AG08396 (cell line): Measurements from ENCODE around the gene TMEM88.
"Not testable (repeated sequence)": the region's sequence is repeated elsewhere in the genome, so short reads cannot be mapped to it uniquely, and the experiment has no call there.

ENCODE experiments used
- DNase-seq: peaks from one replicate; pipeline ENCODE4 v3.0.0; 2012; ENCODE audit warnings: low spot score, mixed read lengths

Gene TMEM88

DNA sequence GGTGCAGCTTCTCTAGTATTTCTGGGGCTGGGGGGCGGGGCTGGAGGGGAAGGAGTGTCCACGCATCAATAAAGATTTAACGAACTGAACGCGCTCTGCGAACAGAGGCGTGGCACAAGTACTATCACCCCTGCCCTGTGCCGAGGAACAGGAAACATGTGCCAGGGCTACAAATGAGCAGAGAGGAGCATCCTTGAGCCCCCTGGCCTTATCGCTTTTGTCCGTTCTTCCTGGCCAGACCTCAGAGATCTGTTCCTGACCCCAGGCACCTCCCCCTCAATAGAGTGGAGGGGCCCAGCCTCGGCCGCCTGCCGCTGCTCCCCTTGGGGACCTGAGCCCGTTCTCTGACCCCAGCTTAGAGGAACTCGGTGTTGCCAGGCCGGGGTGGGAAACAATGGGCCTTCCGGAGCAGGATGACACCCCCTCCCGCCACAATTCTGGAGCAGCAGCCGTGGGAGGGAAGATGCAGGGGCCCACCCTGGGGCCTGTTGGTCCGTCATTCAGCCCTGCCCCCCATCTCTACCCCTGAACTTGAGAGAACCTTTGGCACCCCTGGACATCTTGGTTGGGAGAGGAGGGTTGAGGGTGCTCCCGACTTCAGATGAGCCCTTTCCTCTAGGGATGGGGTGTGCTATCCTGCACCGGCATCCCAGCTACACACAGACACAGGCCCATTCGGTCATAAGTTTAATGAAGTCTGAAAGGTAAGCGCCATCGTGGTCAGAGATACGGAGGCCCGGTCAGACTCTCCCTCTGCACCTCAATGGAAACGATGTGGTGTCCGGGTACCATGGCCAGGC lies 1.3 kb downstream of the TMEM88 start:
- DNase-seq, result no peak

DNA sequence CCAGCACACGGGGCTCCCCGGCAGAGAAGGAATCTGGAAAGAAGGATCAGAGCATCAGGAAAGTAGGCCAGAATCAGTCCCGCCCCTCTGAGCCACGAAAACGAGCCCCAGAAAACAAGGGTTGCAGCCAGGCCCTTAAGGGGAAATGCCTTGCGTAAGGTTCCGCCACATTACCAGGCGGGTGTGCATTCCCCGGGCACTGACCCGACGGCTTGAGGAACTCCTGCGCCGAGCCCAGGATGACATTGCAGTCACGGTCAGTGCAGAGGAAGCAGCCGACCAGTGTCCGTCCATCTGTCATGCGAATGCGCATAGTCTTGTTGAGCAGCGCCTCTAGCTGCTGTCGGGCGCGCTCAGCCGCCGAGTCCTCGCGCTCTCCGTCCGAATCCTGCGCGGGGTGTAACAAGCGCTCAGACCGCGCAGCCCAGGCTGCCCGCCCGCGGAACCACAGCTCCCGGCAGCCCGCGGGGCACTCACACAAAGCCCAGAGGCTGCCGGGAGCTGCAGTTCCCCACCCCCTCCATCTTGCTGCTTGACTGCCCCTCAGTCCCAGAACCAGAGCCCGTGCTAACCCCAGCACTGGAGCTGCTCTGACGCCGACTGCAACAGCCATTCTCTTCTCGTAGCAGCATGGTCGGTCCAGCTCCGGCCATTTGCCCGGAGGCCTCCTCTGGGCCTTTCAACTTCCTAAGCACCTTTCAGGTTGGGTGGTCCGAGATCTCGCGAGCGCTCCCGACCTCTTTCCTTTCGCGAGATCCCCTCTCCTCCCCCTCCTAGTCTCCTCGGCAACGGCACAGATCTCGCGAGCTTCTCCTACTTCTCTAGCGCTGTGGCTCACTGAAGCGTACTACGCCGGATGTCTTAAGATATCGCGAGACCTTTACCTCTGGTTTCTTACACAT lies 2.2 kb downstream of the TMEM88 start, which contains the start of gene NAA38:
Gene NAA38 (minus strand): TSS at position 749 of the 902 bp plus-strand sequence. CDS start 96 bp downstream, at position 653.
- DNase-seq, result peak; percentile 95

DNA sequence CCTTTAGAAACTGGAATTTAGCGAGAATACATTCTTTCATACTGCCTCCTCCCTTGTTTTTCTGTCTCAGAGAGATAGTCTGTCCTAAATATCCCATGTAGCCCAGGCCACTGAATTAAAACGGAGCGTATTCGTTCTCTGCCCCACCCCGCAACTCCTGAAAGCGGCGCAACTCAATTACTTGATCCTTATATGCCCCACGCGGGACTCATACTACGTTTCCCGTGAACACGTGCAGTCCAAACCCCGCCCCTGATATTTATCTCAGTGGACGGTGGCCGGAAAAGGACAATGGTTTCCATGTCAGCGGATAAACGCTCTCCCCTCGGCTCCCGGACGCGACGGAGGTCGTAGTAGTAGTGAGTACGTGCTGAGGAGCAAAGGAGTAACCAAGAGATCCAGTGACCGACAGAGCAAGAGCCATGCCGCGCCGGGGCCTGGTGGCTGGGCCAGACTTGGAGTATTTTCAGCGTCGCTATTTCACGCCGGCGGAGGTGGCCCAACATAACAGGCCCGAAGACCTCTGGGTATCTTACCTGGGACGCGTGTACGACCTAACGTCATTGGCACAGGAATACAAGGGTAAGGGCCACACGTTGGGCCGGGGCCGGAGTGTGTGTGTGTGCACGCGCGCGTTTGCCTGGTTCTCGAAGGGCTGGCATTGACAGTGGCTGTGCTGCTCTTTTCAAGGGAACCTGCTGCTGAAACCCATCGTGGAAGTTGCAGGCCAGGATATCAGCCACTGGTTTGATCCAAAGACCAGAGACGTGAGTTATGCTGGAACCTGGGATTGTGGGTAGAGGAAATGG lies 3.1 kb downstream of the TMEM88 start, which contains the start of gene CYB5D1:
Gene CYB5D1 (plus strand): TSS at position 291 of the 809 bp plus-strand sequence. CDS start 132 bp downstream, at position 423.
- peak; percentile 80 for DNase-seq

DNA sequence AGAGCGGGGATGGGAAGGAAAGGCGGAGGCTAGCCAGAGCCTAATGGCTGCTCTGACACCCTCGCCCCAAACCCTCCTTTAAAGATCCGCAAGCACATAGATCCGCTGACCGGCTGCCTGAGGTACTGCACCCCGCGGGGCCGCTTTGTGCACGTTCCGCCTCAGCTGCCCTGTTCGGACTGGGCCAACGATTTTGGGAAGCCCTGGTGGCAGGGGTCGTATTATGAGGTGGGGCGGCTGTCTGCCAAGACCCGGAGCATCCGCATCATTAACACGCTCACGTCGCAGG lies 3.6 kb downstream of the TMEM88 start:
- DNase-seq, result peak; percentile 57

DNA sequence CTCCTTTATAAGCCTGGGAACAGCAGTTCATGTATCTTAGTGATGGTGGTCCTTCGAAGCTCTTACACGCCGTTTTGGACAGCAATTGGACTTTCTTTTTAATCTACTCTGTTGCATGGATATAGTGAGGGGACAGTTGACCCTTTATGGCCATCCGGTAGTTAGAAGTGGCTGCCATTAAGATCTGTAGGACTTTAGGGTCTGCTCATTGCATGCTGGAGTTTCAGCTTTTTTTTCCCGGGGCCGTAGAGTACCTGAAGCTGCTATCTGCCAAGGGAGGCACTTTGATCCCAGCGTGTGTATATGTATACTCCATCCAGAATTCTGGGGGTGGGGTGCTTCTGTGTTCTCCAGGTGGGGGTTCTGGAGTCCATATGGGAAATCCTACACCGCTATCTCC lies 4.2 kb downstream of the TMEM88 start:
- no peak for DNase-seq

DNA sequence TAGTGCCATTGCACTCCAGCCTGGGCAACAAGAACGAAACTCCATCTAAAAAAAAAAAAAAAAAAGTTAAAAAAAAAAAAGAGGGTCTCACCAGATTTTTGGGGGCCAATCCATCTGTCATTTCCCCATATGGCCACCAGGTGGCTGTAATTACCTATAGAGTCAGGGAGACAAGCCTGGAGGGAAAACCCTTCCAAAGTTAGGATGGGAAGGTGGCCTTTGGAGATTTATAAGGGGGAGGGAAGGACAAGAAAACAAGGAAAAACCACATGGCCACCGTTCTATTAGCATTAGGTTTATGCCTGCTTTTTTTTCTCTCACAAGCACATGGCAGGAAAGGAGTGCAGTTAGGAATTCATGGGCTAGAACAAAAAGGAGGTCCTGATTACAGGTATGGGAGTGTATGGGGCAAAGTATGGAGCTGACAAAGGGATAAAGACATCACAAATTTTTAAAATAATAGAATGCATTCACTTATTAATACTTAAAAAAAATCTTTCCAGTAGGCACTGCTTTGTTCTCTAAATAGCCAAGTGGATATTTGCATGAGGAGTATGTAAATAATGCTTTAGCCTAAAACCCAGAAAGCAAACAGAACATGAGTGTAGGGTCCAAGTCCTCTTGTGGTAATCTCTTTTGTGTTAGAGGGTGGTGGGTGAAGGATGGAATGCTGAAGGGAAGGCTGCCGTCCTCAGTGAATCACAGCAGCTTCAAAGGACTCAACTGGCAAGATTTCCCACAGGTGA lies 8.0 kb downstream of the TMEM88 start:
- no peak for DNase-seq

DNA sequence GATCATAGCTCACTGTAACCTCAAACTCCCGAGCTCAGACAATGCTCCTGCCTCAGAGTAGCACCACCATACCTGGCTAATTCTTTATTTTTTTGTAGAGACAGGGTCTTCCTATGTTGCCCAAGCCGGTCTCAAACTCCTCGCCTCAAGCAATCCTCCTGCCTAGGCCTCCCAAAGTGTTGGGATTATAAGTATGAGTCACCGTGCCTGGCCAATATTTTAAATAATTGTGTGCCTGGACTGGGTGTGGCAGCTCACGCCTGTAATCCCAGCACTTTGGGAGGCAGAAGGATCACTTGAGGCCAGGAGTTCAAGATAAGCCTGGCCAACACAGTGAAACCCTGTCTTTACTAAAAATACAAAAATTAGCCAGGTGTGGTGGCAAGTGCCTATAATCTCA lies 9.5 kb downstream of the TMEM88 start:
- not testable (repeated sequence) for DNase-seq

DNA sequence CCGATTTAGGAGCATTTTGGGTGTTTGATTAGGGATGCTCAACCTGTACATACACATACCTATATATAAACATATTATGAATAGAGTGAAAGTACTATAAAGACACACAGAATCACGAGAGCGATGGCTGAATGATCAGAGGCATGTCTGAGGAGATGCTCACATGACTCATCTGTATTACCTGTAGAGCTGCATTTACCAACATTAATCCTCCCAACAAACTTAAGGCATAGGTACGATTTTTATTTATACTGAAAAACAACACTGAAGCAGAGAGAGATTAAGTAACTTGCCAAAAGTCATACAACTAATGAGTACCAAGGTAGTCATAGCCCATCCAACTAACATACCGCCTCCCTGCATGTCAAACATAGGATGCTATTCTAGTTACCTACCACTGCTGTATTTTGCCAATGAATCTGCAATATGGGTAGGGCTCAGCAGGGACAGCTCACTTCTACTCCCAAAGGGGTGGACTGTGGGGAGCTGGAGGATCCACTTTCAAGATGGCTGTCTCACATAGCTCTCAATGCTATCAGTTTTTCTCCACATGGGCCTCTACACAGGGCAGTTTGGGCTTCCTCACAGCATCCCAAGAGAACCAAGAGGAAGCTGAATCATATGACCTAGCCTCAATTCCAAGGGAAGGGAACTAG lies 10.3 kb downstream of the TMEM88 start:
- DNase-seq, result no peak

DNA sequence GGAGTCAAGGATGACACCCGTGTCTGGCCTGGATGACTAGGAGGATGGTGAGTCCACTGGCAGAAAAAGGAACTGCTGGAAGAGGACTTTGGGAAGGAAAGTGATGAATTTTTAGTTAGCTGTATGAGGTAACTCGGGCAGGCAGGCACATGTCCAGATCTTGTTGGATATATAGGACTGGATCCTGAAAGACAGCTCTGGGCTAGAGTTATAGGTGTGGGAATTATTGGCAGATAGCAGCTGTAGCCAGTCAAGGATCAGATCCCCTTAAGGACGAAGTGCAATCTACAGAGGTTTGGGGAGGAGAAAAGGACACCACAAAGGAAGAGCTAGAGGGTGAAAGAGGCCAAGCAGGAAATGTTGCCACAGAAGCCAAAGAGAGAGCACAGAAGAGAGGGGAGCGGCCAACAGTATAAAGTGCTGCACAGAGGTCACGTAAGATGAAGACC lies 13.0 kb downstream of the TMEM88 start:
- no peak for DNase-seq

DNA sequence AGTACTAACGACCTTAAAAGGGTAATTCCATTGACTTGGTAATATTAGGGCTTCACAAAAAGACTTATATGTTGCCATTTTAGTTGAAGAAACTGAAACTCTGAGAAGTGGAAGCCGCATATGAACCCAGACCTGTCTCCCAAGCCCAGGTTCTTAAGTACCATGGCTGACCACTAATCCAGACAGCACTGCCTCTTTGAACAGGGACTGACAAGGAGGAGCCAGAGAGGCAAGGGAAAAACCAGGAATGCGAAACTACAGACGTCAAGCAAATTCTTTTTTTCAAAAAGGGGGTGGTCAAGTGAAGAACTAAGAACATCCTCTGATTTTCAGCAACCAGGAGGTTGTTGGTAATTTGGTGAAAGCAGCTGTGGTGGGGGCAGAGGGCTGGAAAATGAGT lies 18.2 kb downstream of the TMEM88 start:
- no peak for DNase-seq

DNA sequence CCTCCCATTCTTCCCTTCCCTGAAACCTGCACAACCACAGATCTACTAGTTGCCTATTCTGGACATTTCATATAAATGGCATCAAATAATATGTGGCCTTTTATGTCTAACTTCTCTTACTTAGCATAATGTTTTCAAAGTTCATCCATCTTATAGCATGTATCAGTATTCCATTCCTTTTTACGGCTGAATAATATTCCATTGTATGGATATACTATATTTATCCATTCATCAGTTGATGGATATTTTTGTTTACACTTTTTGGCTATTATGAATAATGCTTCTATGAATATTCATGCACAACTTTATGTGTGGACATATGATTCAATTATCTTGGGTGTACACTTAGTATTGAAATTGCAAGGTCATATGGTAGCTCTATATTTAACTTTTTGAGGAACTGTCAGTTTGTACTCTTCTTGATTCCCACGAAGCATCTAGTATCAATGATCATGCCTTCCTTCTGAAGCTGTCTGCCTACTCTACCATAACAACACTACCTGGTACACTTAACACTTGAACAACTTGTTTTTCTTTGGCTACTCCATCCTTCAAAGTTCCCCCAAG lies 21.0 kb downstream of the TMEM88 start:
- no peak for DNase-seq

DNA sequence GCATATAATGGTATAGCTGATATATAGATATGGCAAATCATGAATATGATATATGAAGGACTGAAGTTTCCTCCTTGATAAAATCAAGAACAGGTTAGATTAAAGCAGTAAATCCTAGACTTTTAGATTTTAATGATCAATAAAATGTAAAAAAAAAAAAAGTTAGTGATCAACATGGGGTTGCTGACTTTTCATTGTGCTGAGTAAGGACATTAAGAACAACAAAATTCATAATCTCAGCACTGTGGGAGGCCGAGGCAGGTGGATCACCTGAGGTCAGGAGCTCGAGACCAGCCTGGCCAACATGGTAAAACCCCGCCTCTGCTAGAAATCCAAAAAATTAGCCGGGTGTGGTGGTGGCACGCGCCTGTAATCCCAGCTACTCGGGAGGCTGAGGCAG lies 23.4 kb downstream of the TMEM88 start:
- DNase-seq, result no peak

DNA sequence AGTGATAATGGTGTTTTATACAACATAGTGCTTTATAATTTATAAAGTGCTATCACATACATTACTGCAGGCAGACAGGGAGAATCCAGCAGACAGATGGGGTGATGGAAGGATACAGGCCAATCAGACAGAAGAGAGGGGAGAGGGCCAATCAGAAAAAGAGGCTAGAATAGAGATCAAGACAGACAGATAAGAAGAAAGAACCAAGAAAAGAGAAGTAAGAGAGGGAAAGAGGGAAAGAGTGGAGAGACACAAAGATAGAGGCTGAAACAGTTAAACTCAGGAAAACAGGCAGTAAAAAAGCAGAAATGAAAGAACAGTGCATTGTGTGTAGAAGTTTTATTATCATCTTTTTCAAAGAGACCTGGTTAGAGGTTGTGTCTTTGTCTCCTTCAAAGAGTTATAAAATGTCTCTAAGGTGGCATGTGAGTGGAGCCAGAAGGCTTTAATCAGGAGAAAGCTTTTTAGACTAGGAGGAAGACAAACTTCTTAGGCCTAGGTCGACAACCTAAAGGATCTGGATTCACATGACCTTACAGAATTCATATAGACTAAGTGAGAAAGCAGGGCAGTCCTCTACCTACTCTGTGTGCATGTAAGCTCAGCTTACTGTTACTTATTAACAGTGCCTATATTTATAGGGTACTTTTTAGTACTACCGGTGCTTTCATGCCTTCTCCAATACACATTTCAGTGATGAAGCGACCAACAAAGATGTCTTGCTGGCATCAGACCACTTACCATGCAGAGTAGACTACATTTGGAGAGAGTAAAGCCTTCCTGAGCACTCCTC lies 25.4 kb downstream of the TMEM88 start:
- DNase-seq, result no peak

DNA sequence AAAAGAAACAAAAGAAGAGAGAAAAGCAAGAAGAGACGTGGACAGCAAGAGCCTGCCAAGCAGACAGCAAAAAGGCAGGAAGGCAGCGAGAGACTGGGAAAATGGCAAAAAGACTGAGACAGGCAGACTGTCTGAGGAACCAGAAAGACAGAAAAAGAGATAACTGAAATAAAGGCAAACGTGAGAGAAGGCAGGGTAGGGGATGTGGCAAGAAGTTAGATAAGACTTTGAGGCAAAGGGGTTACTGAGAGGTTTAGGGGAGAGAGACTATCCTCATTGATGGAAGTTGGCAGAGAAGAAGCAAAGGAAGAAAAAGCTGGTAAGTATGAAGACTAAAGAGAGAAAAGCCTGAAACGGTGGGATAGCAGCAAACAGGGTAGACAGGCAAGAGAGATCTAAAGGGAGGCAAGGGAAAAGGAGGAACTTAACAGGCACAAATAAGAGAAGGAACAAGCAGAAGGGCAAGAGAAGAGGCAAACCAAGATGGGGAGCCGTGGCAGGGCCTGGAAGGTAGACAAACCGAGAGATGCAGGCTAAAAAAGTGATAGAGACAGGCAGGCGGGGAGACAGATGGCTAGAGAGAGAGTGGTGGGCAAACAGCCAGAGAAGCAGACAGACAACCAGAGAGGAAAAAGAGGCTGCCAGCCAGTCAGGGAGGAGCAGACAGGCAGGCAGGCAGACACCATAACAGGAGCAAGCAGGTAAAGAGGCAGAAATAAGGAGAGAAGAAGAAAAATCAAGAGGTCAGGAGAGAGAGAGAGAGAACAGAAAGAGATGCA lies 26.6 kb downstream of the TMEM88 start:
- no peak for DNase-seq

DNA sequence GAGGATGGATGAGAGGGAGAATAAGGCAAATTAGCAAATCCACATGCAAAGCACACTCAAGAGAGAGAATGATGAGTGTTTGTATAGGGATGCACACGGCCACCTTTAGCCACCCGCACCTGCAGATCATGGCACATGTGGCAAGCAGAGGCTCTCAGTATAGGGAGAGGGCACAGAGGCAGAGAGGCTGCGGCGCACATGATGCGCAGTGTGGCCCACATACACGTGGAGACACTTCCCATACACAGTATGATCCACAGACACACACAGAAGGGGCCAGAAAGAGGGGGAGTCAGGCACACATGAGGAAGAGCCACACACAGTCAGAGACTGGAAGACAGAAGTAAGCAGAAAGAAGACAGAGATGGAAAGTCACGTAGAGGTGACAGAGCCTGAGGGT lies 27.2 kb downstream of the TMEM88 start:
- DNase-seq, result no peak

DNA sequence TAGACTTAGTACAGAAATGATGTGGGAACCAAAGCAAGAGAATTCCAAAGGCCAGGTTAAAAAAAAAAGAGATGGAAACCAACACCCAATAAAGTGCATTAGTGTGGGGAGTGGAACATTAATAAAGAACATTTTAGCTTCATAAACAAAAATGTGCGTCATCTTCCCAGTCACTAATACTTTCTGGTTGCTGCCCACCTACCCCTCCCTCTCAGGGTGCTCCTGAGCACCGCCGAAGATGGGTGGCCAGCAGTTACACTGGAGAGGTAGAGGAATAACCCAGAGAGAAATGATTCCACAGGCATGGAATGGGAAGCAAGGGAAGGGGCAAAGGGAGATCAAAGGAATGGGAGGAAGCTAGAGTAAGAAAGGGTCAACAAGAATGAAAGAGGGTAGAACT lies 27.8 kb downstream of the TMEM88 start:
- no peak for DNase-seq

DNA sequence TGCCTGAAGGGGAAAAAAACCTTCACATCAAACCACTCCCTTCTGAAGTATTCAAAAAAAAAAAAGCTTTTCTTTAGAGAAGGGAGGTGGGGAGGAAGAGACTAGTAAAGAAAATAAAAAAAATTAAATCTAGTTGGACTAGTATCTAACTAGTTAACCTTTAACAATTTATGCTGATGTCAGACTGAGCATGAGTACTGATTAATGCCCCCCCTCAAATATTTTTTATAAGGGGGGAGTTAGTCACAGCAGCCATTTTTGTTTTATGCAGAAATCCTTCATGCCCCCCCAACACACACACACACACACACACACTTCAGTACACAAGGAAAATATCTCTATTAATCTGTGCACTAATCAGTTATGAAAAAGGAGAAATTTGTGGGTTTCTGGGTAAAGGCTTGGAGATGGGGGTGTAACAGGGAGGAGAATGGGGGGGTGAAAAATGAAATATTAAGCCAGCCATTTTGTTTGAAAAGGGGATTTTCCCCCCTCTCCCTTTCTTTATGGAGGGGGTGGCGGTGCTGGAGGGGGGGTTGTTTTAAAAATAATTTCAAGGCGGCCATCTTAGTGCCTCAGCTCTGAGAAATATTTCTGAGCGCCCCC lies 29.0 kb downstream of the TMEM88 start:
- DNase-seq, result no peak

DNA sequence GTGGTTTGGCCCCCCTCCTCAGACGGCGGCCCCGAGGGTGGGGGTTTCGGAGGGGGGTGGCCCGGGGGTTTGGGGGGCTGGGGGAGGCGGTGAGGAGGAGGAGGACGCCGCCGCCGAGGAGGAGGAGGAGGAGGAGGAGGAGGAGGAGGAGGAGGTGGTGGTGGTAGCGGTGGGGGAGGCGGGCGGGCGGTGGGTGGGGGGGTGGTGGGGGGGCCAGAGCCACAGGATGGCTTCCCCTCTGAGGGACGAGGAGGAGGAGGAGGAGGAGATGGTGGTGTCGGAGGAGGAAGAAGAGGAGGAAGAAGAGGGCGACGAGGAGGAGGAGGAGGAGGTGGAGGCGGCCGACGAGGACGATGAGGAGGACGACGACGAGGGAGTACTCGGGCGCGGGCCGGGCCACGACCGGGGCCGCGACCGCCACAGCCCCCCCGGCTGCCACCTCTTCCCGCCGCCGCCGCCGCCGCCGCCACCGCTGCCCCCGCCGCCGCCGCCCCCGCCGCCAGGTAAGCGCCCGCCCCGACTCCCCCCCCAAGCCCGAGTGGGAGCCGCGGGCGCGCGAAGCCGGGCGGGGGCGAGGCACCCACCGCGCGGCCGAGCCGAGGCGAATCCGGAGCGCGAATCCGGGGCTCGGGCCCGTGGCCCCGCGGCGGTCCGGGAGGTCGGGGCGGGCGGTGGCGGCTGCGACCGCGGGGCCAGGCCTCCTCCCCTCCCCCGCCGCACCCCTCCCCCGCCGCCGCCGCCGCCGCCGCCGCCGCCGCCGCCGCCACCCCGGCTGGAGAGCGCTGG lies 29.9 kb downstream of the TMEM88 start:
- DNase-seq, result no peak
